Trophoblast cell (in vitro differentiated cells and primary cell): ENCODE measurements around the gene MN1.

Experiments used
- DNase-seq, 2 donors: peaks; one replicate each; pipeline ENCODE4 v3.0.0-alpha.2; 2016
- H2AFZ ChIP-seq: 2 replicates; pipeline ENCODE4 v1.6.1; 2013; ENCODE audit warnings: low read length, moderate library complexity, mild to moderate bottlenecking; ENCODE audit not compliant: insufficient read depth, poor library complexity
- H2AK5ac ChIP-seq: 2 replicates; pipeline ENCODE4 v1.6.1; 2013; ENCODE audit warnings: mild to moderate bottlenecking, low read length
- H2BK120ac ChIP-seq: 2 replicates; pipeline ENCODE4 v1.6.1; 2013; ENCODE audit warnings: low read length, mild to moderate bottlenecking, moderate library complexity; ENCODE audit not compliant: insufficient read depth, poor library complexity
- H2BK12ac ChIP-seq: 2 replicates; pipeline ENCODE4 v1.6.1; 2013; ENCODE audit warnings: mild to moderate bottlenecking, low read length, moderate library complexity
- H2BK5ac ChIP-seq: 2 replicates; pipeline ENCODE4 v1.6.1; 2013; ENCODE audit warnings: low read length, low read depth, moderate library complexity, mild to moderate bottlenecking; ENCODE audit not compliant: poor library complexity
- H3K14ac ChIP-seq: 2 replicates; pipeline ENCODE4 v1.6.1; 2013; ENCODE audit warnings: mild to moderate bottlenecking, low read length
- H3K18ac ChIP-seq: 2 replicates; pipeline ENCODE4 v1.6.1; 2013; ENCODE audit warnings: mild to moderate bottlenecking, low read length
- H3K23ac ChIP-seq: 2 replicates; pipeline ENCODE4 v1.6.1; 2013; ENCODE audit warnings: low read length
- H3K27ac ChIP-seq: 2 replicates; pipeline ENCODE4 v1.5.1; 2013; ENCODE audit warnings: low read depth, mild to moderate bottlenecking, inconsistent platforms, low read length, moderate library complexity
- H3K27me3 ChIP-seq: 2 replicates; pipeline ENCODE4 v1.6.1; 2013; ENCODE audit warnings: inconsistent platforms, mild to moderate bottlenecking, low read length, moderate library complexity; ENCODE audit not compliant: insufficient read depth
- H3K36me3 ChIP-seq, 2 experiments: 1 replicate in 1 of 2; 2 replicates in 1 of 2; pipeline ENCODE4 v1.6.1; 2013; ENCODE audit warnings: low read length in 2 of 2, mild to moderate bottlenecking in 2 of 2, moderate library complexity in 1 of 2; ENCODE audit not compliant: insufficient read depth in 2 of 2, control insufficient read depth in 1 of 2
- H3K4ac ChIP-seq: 2 replicates; pipeline ENCODE4 v1.6.1; 2013; ENCODE audit warnings: low read depth, mild to moderate bottlenecking, low read length, moderate library complexity
- H3K4me1 ChIP-seq, 2 experiments: 1 replicate in 1 of 2; 2 replicates in 1 of 2; pipeline ENCODE4 v1.6.1; 2013; ENCODE audit warnings: low read length in 2 of 2, mild to moderate bottlenecking in 2 of 2, moderate library complexity in 1 of 2; ENCODE audit not compliant: insufficient read depth in 2 of 2, control insufficient read depth in 1 of 2
- H3K4me2 ChIP-seq: 2 replicates; pipeline ENCODE4 v1.6.1; 2013; ENCODE audit warnings: inconsistent platforms, mild to moderate bottlenecking, low read length, moderate library complexity
- H3K4me3 ChIP-seq: 2 replicates; pipeline ENCODE4 v1.5.1; 2013; ENCODE audit warnings: mild to moderate bottlenecking, low read depth, low read length, inconsistent platforms
- H3K79me1 ChIP-seq: one replicate; pipeline ENCODE4 v1.6.1; 2013; ENCODE audit warnings: low read length
- H3K79me2 ChIP-seq: 2 replicates; pipeline ENCODE4 v1.6.1; 2013; ENCODE audit warnings: low read length, mild to moderate bottlenecking; ENCODE audit not compliant: control insufficient read depth, insufficient read depth, poor library complexity
- H3K9ac ChIP-seq: 2 replicates; pipeline ENCODE4 v1.6.1; 2013; ENCODE audit warnings: mild to moderate bottlenecking, low read length
- H3K9me3 ChIP-seq: 2 replicates; pipeline ENCODE4 v1.6.1; 2013; ENCODE audit warnings: low read depth, mild to moderate bottlenecking, control low read depth, inconsistent platforms, low read length; ENCODE audit not compliant: insufficient read depth
- H4K12ac ChIP-seq: 2 replicates; pipeline ENCODE4 v1.6.1; 2013; ENCODE audit warnings: low read depth, mild to moderate bottlenecking, low read length, moderate library complexity
- H4K8ac ChIP-seq: 2 replicates; pipeline ENCODE4 v1.6.1; 2013; ENCODE audit warnings: low read depth, mild to moderate bottlenecking, low read length, moderate library complexity
- H4K91ac ChIP-seq: one replicate; pipeline ENCODE4 v1.6.1; 2013; ENCODE audit warnings: low read depth, mild to moderate bottlenecking, low read length, moderate library complexity
- WGBS: extraction: QIAGEN DNeasy Blood & Tissue Kit; methylation state at CpG from one replicate; pipeline ENCODE4 v1.1.7; 2013; ENCODE audit warnings: missing lambda C conversion rate; ENCODE audit not compliant: insufficient read length, insufficient coverage; ENCODE audit errors: extremely low coverage; 5-methylcytosine and 5-hydroxymethylcytosine counted together

The MN1 gene

DNA sequence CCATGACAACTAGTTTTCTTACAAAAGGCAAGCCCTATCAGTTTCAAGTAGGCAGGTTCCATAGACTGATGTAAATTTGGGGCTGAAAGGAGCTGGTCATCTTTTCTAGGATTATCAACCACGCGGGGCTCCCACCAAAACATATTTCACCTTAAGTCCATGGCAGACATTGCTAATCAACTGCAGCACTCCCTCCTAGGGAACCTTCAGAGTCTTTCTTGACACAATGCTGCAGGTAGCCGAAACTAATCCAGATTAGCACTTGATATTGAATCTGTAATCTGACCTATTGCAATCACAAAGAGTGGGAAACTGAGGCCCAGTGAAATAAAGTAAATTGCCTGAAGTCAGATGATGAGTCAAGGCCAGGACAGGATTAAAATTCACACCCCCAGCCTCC, 32.5 kb downstream of the MN1 start:
- Histone ChIP-seq H2BK120ac (no peak overlapping the region), H2BK12ac (no peak overlapping the region), H2BK5ac (no peak overlapping the region), H3K4me3 (no peak overlapping the region), H4K8ac (no peak overlapping the region), H3K27ac (no peak overlapping the region), H3K79me2 (no peaks in the 10 kb centered on the region), H4K91ac (no peak overlapping the region), H2AK5ac (no peak overlapping the region), H4K12ac (no peak overlapping the region), H3K23ac (no peak overlapping the region), H3K27me3 (no peaks in the 10 kb centered on the region), H3K9ac (no peak overlapping the region), H3K14ac (no peak overlapping the region), H3K36me3 (no peaks in the 10 kb centered on the region), H3K18ac (no peak overlapping the region), H3K79me1 (peaks cover 2% of the 10 kb centered on the region), H2AFZ (no peak overlapping the region), H3K9me3 (no peaks in the 10 kb centered on the region), H3K4ac (no peak overlapping the region), H3K4me2 (no peak overlapping the region), H3K4me1 (no peaks in the 10 kb centered on the region)
- WGBS, result no CpG with 5 or more reads among the region's 3 CpGs
- DNase-seq, result no peak

DNA sequence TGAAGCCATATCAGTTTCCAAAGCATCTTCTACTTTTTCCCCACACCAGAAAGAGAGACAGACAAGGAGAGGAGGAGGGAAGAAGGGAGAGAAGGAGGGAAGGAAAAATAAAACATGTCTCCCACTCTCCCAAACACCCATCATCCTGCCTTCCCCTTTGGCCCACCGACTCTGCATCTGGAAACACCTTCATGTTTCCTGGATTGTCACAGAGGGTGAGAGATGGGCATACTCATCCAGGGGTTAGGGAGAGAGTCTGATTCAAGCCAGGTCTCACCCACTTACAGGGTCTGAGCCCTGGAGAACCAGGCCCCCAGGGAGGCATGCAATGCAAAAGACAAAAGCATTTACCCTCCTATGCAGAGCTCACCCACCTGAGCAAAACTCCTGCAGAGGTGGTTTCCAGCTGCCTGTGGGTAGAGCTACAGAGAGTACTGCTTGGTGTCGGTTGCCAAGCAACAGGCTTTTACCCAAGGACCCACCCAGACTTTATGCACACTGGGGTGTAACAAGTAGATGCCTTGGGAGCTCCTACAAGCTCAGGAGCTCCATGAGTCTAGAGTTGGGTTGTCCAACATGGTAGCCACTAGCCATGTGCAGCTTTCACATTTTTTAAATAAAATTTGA, 33.4 kb downstream of the MN1 start:
- Histone ChIP-seq H2BK5ac (no peak overlapping the region), H2AFZ (no peak overlapping the region), H4K8ac (no peak overlapping the region), H3K36me3 (no peaks in the 10 kb centered on the region), H2AK5ac (no peak overlapping the region), H3K79me1 (no peaks in the 10 kb centered on the region), H2BK120ac (no peak overlapping the region), H4K12ac (no peak overlapping the region), H3K27me3 (no peaks in the 10 kb centered on the region), H4K91ac (no peak overlapping the region), H3K4ac (no peak overlapping the region), H2BK12ac (no peak overlapping the region), H3K4me3 (no peak overlapping the region), H3K9me3 (no peaks in the 10 kb centered on the region), H3K4me2 (no peak overlapping the region), H3K18ac (no peak overlapping the region), H3K9ac (no peak overlapping the region), H3K4me1 (no peaks in the 10 kb centered on the region), H3K14ac (no peak overlapping the region), H3K79me2 (no peaks in the 10 kb centered on the region), H3K23ac (no peak overlapping the region), H3K27ac (no peak overlapping the region)
- no peak for DNase-seq
- no CpG with 5 or more reads among the region's 2 CpGs for WGBS

DNA sequence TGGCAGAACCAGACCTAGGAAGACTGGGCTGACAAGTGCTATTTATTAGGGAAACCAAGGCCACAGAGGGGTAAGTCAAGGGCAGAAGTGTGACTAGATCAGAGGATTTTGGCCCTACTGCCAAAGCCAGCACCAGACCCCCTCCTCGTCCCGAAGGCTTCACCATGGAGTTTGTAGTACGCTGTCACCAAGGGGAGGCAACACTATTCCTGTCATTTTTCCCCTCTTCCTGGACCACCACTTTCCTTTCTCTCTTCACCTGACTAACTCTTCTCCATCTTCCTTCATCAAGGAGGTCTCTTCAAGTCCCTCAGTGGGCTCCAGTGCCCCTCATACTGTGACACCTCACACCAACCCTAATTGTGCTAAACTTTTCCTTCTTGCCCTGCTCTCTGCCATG, 34.9 kb downstream of the MN1 start:
- no peak overlapping the region for H3K4me3 ChIP-seq
- no peak for DNase-seq
- H4K8ac ChIP-seq, result no peak overlapping the region
- H3K9me3 ChIP-seq, result no peaks in the 10 kb centered on the region
- no peak overlapping the region for H2BK120ac ChIP-seq
- no peak overlapping the region for H3K4ac ChIP-seq
- no peak overlapping the region for H2BK5ac ChIP-seq
- H3K36me3 ChIP-seq, result no peaks in the 10 kb centered on the region
- H4K12ac ChIP-seq, result no peak overlapping the region
- no peak overlapping the region for H2BK12ac ChIP-seq
- H3K9ac ChIP-seq, result no peak overlapping the region
- H3K27ac ChIP-seq, result no peak overlapping the region
- no peaks in the 10 kb centered on the region for H3K79me1 ChIP-seq
- H3K4me2 ChIP-seq, result no peak overlapping the region
- no peak overlapping the region for H2AFZ ChIP-seq
- no peak overlapping the region for H4K91ac ChIP-seq
- no peaks in the 10 kb centered on the region for H3K4me1 ChIP-seq
- H3K14ac ChIP-seq, result no peak overlapping the region
- H2AK5ac ChIP-seq, result no peak overlapping the region
- no peak overlapping the region for H3K23ac ChIP-seq
- no CpG with 5 or more reads among the region's 3 CpGs for WGBS
- no peaks in the 10 kb centered on the region for H3K27me3 ChIP-seq
- H3K18ac ChIP-seq, result no peak overlapping the region
- H3K79me2 ChIP-seq, result no peaks in the 10 kb centered on the region

DNA sequence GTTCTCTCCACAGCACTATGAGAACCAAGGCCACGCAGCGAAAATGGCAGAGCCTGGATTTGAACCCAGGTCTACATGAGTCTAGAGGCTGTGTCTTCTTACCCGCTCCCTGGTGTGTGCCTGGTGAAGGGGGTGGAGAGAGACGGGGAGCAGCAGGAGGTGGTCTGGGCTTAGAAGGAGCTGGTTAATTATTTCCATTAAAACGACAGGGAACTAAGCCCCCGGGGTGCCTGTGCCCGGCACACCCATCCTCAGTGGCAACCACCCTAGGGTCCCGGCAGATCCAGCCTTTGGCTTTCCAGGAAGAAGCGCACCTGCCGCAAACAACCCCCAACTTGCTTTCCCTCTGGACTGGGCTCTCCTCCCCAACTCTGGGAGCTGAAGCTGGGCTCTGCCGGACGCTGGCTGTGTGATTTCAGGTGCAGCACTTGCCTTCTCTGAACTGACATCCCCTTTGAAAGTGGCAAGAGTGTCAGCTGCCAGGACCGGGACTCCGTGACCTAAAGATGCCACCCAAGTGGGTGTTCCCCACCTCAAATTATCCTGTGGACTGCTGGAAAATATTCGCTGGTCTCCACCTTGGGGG, 35.8 kb downstream of the MN1 start:
- H2AK5ac ChIP-seq, result no peak overlapping the region
- no peaks in the 10 kb centered on the region for H3K36me3 ChIP-seq
- H3K4me2 ChIP-seq, result no peak overlapping the region
- no peak overlapping the region for H2BK5ac ChIP-seq
- H3K4me3 ChIP-seq, result no peak overlapping the region
- H3K27me3 ChIP-seq, result no peaks in the 10 kb centered on the region
- H3K14ac ChIP-seq, result no peak overlapping the region
- H3K79me2 ChIP-seq, result no peaks in the 10 kb centered on the region
- no peak overlapping the region for H3K9ac ChIP-seq
- no peak overlapping the region for H3K4ac ChIP-seq
- no peaks in the 10 kb centered on the region for H3K9me3 ChIP-seq
- no peaks in the 10 kb centered on the region for H3K4me1 ChIP-seq
- H3K79me1 ChIP-seq, result no peaks in the 10 kb centered on the region
- H2BK12ac ChIP-seq, result no peak overlapping the region
- H3K23ac ChIP-seq, result no peak overlapping the region
- no peak for DNase-seq
- no peak overlapping the region for H4K91ac ChIP-seq
- H2AFZ ChIP-seq, result no peak overlapping the region
- no peak overlapping the region for H4K12ac ChIP-seq
- H3K27ac ChIP-seq, result no peak overlapping the region
- no peak overlapping the region for H4K8ac ChIP-seq
- WGBS, result no CpG with 5 or more reads among the region's 15 CpGs
- H3K18ac ChIP-seq, result no peak overlapping the region
- H2BK120ac ChIP-seq, result no peak overlapping the region
